HEK293T (cell line): ENCODE results near the gene SEMA6A.

Source experiments
- CTCF ChIA-PET: fragments of 350-600 bp; formaldehyde crosslinking; extraction: SDS; loops from one replicate; lab custom pipeline; 2021; ENCODE audit warnings: antibody characterized with exemption, inconsistent platforms; lab: Yijun Ruan, JAX
- POLR2A ChIA-PET: fragments of 350-600 bp; formaldehyde crosslinking; extraction: SDS; loops from one replicate; lab custom pipeline; 2020; ENCODE audit warnings: antibody characterized with exemption, inconsistent platforms; lab: Yijun Ruan, JAX
- DNase-seq: peaks from one replicate; pipeline ENCODE4 v3.0.0; 2012; ENCODE audit warnings: mixed read lengths; ENCODE audit errors: extremely low spot score
- ARNT ChIP-seq: fragments of 450-650 bp; IDR thresholded peaks from 2 replicates; pipeline ENCODE4 v1.6.1; 2017; ENCODE audit warnings: mild to moderate bottlenecking
- BHLHE40 ChIP-seq: fragments of 450-650 bp; IDR thresholded peaks from 2 replicates; pipeline ENCODE4 v1.6.1; 2016; ENCODE audit warnings: mild to moderate bottlenecking, moderate library complexity, borderline replicate concordance
- CTBP1 ChIP-seq: fragments of 450-650 bp; IDR thresholded peaks from 2 replicates; pipeline ENCODE4 v1.6.1; 2016; ENCODE audit warnings: borderline replicate concordance
- ELF4 ChIP-seq: fragments of 450-650 bp; IDR thresholded peaks from 2 replicates; pipeline ENCODE4 v1.6.1; 2017; ENCODE audit warnings: antibody characterized with exemption
- FOXA1 ChIP-seq: fragments of 450-650 bp; IDR thresholded peaks from 2 replicates; pipeline ENCODE4 v1.6.1; 2016; ENCODE audit warnings: mild to moderate bottlenecking
- FOXK2 ChIP-seq: fragments of 450-650 bp; IDR thresholded peaks from 2 replicates; pipeline ENCODE4 v1.6.1; 2016; ENCODE audit warnings: mild to moderate bottlenecking
- FOXM1 ChIP-seq: fragments of 450-650 bp; IDR thresholded peaks from 2 replicates; pipeline ENCODE4 v1.6.1; 2017; ENCODE audit warnings: mild to moderate bottlenecking, borderline replicate concordance
- HDGF ChIP-seq: fragments of 450-650 bp; IDR thresholded peaks from 2 replicates; pipeline ENCODE4 v1.6.1; 2017; ENCODE audit warnings: antibody characterized with exemption, borderline replicate concordance
- L3MBTL2 ChIP-seq: fragments of 450-650 bp; conservative IDR thresholded peaks from 2 replicates; pipeline ENCODE4 v1.6.1; 2016; ENCODE audit warnings: mild to moderate bottlenecking
- LEF1 ChIP-seq: fragments of 450-650 bp; IDR thresholded peaks from 2 replicates; pipeline ENCODE4 v1.6.1; 2017; ENCODE audit warnings: mild to moderate bottlenecking, borderline replicate concordance
- NFRKB ChIP-seq: fragments of 450-650 bp; IDR thresholded peaks from 2 replicates; pipeline ENCODE4 v1.6.1; 2016; ENCODE audit warnings: mild to moderate bottlenecking, moderate library complexity
- PKNOX1 ChIP-seq: fragments of 450-650 bp; IDR thresholded peaks from 2 replicates; pipeline ENCODE4 v1.6.1; 2016
- SP1 ChIP-seq: fragments of 450-650 bp; IDR thresholded peaks from 2 replicates; pipeline ENCODE4 v1.6.1; 2017
- SUZ12 ChIP-seq: fragments of 450-650 bp; IDR thresholded peaks from 2 replicates; pipeline ENCODE4 v1.6.1; 2016; ENCODE audit warnings: mild to moderate bottlenecking
- TARDBP ChIP-seq: fragments of 450-650 bp; IDR thresholded peaks from 2 replicates; pipeline ENCODE4 v1.6.1; 2016
- ZNF384 ChIP-seq: fragments of 450-650 bp; IDR thresholded peaks from 2 replicates; pipeline ENCODE4 v1.6.1; 2016

SEMA6A gene

GRCh38 chr5:116575326-116576052 is 866 bp upstream of the SEMA6A start:
- ChIA-PET POLR2A (interaction anchor here (0.6 to 2.5 kb wide), 20 partner anchors 10 to 375 kb away, joined by 3 to 12 read pairs (median 3); no protein-coding TSS in a partner anchor), CTCF (interaction anchor here (0.6 to 1.6 kb wide), 3 partner anchors 11 to 373 kb away, joined by 3 to 4 read pairs (median 4); no protein-coding TSS in a partner anchor)
- no peak for DNase-seq
- no peak for TF ChIP-seq LEF1
- TF ChIP-seq TARDBP = no peak

- peak; percentile 24 for DNase-seq
These were observed 789 bp downstream of the SEMA6A start for GRCh38 chr5:116573702-116574366.

GRCh38 chr5:116573279-116573701 is 1.3 kb downstream of the SEMA6A start:
- ChIA-PET POLR2A (interaction anchor here (0.9 to 1.1 kb wide), 4 partner anchors 74 to 310 kb away, joined by 3 read pairs; no protein-coding TSS in a partner anchor), CTCF (no interaction called here)
- peak; percentile 30 for DNase-seq
- TF ChIP-seq CTBP1 (no peak), PKNOX1 (no peak), FOXM1 (no peak), ZNF384 (no peak), SUZ12 (no peak), L3MBTL2 (no peak), SP1 (no peak), FOXK2 (no peak), HDGF (no peak), BHLHE40 (no peak), NFRKB (no peak), ARNT (no peak), LEF1 (no peak), ELF4 (no peak), TARDBP (no peak), FOXA1 (no peak)

More at GRCh38 chr5:116573702-116574366, 789 bp downstream of the SEMA6A start:
- ChIA-PET CTCF (no interaction called here), POLR2A (interaction anchor here (1.1 kb wide), 2 partner anchors 73 to 198 kb away, joined by 3 read pairs; no protein-coding TSS in a partner anchor)
- TF ChIP-seq BHLHE40 = no peak
- peak; percentile 54 for TF ChIP-seq L3MBTL2

GRCh38 chr5:116572350-116573278 is 2.0 kb downstream of the SEMA6A start:
- POLR2A ChIA-PET = interaction anchor here (0.9 to 1.1 kb wide), 3 partner anchors 74 to 311 kb away, joined by 3 read pairs; no protein-coding TSS in a partner anchor
- CTCF ChIA-PET = no interaction called here

GRCh38 chr5:116571568-116572349 is 2.9 kb downstream of the SEMA6A start:
- CTCF ChIA-PET = no interaction called here
- TF ChIP-seq ZNF384 (no peak), FOXM1 (no peak)
- DNase-seq = peak; percentile 19
- POLR2A ChIA-PET = no interaction called here

More at GRCh38 chr5:116572350-116573278, 2.0 kb downstream of the SEMA6A start:
- TF ChIP-seq HDGF (0 out of 2 replicates have a peak, but pooled peaks have one; percentile 31), SUZ12 (no peak), TARDBP (no peak), SP1 (no peak), L3MBTL2 (peak; percentile 78), ZNF384 (no peak), FOXK2 (no peak)
- DNase-seq = peak; percentile 43

- ChIA-PET POLR2A (no interaction called here), CTCF (interaction anchor here (0.6 to 1.0 kb wide), 3 partner anchors 13 to 136 kb away, joined by 3 read pairs; no protein-coding TSS in a partner anchor)
- no peak for TF ChIP-seq LEF1
- no peak for TF ChIP-seq ZNF384
- TF ChIP-seq L3MBTL2 = no peak
- no peak for TF ChIP-seq NFRKB
- DNase-seq = no peak
These were observed 4.6 kb downstream of the SEMA6A start for GRCh38 chr5:116569999-116570398.
